Esophagus squamous epithelium (tissue), 4 donors: ENCODE results near the gene CADM1.

Source experiments
- CTCF ChIP-seq, 6 experiments: fragments of 450-650 bp in 4 of 6; fragments of 200-600 bp in 2 of 6; sonication (generic) in 2 of 6; IDR thresholded peaks; one replicate each; pipeline ENCODE4 v1.5.1; 2016 to 2019; ENCODE audit warnings: antibody characterized with exemption in 6 of 6, mild to moderate bottlenecking in 4 of 6, moderate library complexity in 4 of 6
- POLR2A ChIP-seq, 4 donors: fragments of 450-650 bp; IDR thresholded peaks; one replicate each; pipeline ENCODE4 v1.6.1; 2017; ENCODE audit warnings: antibody characterized with exemption in 4 of 4, mild to moderate bottlenecking in 4 of 4, moderate library complexity in 3 of 4

DNA sequence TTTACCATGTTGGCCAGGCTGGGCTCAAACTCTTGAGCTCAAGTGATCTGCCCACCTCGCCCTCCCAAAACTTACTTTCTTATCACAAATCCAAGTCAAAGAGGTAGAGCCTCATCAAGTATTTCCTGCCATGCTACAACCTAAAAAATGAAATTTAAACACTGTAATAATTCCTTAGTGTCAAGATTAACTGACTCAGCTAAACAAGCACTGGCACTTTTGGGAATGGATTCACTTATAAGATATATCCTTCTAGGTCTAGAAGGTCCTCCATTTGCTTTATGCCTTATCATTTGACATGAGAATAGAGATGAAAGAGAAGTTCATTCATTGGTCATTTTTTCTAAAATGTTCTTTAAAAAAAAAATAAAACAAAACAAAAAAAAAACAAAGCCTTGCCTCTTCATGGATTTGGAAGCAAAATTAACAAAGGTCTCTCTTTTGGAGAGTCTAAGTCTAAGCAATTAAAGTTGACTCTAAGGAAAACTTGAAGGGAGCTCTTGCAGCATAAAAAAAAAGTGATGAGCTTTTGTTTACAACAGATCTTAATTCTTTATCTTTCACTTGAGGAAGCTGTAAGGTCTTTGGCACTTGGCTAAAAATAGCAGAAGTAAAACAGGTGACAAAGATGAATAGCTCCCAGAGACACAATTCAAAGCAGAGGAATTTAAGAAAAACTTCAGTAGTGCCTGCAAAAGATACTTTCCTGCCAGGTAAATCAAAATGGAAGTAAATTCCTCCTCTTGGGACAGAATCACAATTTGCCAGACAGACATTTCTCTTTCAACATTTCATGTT, 50.3 kb downstream of the CADM1 start:
- TF ChIP-seq POLR2A (IDR thresholded peaks at IDR 0.05): no peak
- no peak for TF ChIP-seq CTCF (IDR thresholded peaks at IDR 0.05)
